DND-41 (cell line): ENCODE data around the gene FBXL15.

Experiments
- CTCF ChIP-seq: IDR thresholded peaks from 2 replicates; pipeline ENCODE4 v1.5.1; 2012; ENCODE audit warnings: borderline replicate concordance, low read length, moderate library complexity, mild to moderate bottlenecking; ENCODE audit not compliant: poor library complexity, severe bottlenecking; ENCODE audit errors: extremely low read depth
- EZH2 ChIP-seq: IDR thresholded peaks from 3 replicates; pipeline ENCODE4 v1.6.1; 2012; ENCODE audit warnings: borderline replicate concordance, low read depth, mild to moderate bottlenecking, moderate library complexity, low read length, inconsistent platforms; ENCODE audit not compliant: severe bottlenecking

- TF ChIP-seq CTCF (no peak), EZH2 (no peak)
These were observed 48.0 kb downstream of the FBXL15 start for GRCh38 chr10:102468683-102469082.
